Superior temporal gyrus (tissue), 1 donor: Measurements from ENCODE around the gene RIPOR3.
"Not testable (repeated sequence)": the region's sequence is repeated elsewhere in the genome, so short reads cannot be mapped to it uniquely, and the experiment has no call there.

ENCODE experiments used
- DNase-seq: peaks from one replicate; pipeline ENCODE4 v3.0.0-alpha.2; 2016; ENCODE audit errors: extremely low spot score

The RIPOR3 gene

GRCh38 chr20:50703651-50704438 is 12.5 kb upstream of the RIPOR3 start:
- DNase-seq = not testable (repeated sequence)

DNA sequence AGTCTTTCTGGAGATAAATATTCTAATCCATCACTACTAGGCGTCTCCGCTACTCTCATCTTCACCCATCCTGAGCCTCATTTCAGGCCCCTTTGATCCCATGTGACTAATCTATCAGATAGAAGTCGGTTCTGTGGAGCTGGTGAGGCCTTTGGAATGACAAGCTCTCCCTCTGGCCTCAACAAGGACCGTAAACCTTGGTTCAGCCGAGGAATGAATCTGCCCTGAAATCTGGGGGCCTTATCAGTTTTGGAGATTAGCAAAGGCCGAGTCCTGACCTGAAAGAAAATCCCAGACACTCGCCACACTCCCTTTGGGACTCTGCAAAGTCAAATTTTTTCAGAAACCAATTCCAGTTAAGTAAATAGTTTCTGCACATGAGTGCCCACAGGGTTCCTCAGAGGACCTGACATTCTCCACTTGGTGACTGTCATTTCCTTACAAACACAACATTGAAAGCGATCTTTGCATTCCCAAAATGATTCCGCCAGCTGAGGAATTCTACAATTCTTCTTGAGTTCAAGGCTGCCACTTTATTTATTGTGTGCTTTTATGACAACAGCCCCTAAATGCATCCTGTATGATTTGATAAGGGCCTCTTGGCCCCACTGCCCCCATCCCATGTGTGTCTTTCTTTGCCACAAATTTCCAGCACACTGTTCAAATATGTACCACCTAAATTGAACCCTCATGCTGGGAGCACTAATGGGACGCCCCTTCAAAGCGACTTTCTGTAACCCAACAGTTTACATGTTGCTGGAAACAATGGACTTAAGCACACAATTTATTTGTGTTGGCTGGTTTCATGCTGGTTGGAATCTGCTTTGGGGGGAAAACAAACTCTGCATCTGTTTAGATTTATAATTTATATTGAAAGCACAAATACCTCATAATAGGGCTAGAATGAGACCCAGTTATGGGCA is 10.0 kb upstream of the RIPOR3 start:
- DNase-seq = no peak

GRCh38 chr20:50699688-50700087 is 8.3 kb upstream of the RIPOR3 start:
- no peak for DNase-seq

- DNase-seq = not testable (repeated sequence)
These were observed 6.9 kb upstream of the RIPOR3 start for GRCh38 chr20:50698255-50698654.

DNA sequence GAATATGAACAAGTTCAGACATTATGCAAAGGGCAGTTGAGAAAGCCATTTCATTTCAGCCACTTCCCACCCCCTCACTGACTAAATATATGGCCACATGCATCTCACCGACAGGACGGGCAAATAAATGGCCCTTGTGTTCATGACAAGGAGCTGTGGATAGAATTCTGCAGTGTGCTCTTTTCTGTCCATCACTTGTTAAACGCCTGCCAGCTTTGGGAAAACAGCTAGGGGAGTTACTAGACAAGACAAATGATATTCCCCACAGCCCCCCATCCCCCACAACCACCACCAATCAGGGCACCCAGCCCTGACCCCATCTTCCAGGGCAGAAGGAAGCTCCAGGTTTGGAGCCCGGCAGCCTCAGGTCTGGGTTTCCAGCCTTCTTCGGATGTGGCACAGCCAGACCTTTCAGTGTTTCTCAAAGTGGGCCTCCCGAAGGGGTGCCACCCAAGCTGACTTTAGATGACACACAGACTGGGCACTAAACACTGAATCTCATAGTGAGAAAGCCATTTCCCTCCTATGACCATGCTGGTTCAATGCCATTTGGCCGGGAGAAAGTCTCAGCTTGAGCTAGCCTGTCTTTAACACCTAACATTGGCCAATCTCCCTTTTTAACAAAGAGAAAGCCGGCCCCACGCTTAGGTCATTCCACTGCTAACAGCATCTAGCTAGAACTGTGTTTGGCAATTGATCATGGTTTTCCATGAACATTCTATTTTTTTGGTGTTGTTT is 4.0 kb upstream of the RIPOR3 start:
- DNase-seq = peak; percentile 19

- no peak for DNase-seq
These were observed 3.2 kb upstream of the RIPOR3 start for GRCh38 chr20:50694379-50695134.

GRCh38 chr20:50693001-50693400 is 1.7 kb upstream of the RIPOR3 start:
- no peak for DNase-seq

- DNase-seq = no peak
These were observed 1.2 kb upstream of the RIPOR3 start for GRCh38 chr20:50692552-50692933.

DNA sequence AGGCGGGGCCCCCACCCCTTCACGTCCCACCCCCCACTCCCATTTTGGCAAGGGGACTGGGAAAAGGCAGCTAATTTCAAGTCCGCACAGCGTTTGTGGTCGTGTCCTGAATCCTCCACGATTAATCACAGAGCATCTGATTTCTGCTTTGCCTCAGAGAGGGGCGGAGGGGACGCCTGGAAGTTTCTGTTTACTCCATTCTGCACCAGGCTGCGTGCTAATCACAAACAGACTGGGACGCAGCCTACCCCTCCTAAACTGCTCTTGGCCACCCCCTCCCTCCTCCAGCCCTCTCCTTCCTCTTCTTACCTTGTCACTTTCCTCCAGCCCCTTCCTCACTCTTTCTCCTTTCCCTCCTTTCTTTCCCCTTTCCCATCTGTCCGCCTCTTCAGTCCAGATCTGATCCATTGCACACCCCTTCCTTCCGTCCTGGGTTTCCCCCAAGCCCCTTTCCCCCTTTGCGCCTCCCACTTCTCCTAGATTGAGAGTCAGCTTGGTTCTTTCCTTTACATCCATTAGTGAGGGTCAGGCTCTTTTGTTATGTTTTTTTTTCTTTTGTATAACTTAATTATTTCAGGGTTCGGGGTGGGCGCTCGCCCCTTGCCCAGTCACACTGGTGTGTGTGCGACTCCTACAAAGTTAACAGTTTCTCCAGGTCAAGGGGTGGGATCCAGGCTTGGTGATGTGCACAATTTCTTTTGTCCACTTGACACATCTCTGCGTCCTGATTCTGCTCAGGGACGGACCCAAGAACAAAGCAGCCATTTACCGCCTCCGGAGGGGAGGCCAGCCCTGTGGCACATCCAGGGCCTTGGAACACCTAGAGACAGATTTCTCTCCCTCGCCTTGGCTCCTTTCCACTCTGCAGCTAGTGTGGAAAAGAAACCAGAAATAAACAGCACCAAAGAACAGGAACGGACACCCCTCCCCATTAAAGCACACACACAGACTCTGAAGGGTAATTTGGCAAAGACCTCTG is 520 bp upstream of the RIPOR3 start:
- no peak for DNase-seq

- DNase-seq = no peak
These were observed 1.3 kb downstream of the RIPOR3 start for GRCh38 chr20:50689864-50690649.

GRCh38 chr20:50688256-50688975 is 2.9 kb downstream of the RIPOR3 start:
- no peak for DNase-seq

GRCh38 chr20:50686821-50687220 is 4.5 kb downstream of the RIPOR3 start:
- no peak for DNase-seq

- no peak for DNase-seq
These were observed 7.8 kb downstream of the RIPOR3 start for GRCh38 chr20:50683570-50683969.

GRCh38 chr20:50682947-50683530 is 8.3 kb downstream of the RIPOR3 start:
- no peak for DNase-seq

DNA sequence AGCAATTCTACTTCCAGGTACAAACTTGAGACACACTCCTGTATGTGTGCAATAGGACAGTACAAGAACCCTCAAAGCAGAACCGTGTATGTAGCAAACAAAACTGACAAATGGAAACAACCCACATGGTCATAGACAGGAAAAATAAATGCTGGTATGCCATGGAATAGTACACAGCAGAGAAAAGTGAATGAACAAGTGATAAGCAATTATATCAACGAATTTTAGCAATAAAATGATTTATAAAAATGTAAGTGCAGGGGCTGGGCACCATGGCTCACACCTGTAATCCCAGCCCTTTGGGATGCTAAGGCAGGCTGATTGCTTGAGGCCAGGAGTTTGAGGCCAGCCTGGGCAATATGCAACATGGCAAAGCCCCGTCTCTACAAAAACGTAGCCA is 9.3 kb downstream of the RIPOR3 start:
- no peak for DNase-seq

DNA sequence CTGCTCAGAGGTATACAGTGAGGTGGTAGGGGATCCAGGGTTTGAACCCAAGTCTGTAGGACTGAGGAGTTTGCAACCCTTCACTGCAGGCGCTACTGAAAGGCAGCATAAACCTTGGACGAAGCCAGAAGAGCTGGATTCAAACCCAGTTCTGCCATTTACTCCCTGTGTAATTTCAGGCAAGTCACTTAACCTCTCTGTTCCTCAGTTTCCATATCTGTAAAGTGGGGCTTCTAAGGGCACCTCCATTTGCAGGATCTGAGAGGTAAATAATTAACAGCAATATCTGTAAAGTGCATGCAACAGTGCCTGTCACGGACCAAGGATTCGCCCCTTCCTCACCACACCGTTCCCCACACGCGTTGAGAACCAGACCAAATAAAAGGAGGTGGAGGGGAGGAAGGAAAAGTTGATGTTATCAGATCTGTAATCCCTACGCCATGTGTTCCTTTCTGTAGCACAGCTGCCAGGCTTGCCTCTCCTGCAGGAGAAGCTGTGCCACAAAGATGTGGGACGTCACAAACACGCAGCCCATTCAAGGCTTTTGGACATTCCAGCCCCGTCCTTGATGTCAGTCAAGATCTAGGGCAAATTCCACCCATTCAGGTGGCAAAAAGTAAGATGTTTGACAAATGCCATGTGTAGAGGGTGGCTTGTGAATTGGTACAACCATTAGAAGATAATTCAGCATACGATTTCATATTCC is 9.8 kb downstream of the RIPOR3 start:
- no peak for DNase-seq

- no peak for DNase-seq
These were observed 11.0 kb downstream of the RIPOR3 start for GRCh38 chr20:50680105-50680960.
